Transverse colon (tissue), 3 donors: ENCODE data around the gene CACNA2D2.

Source experiments
- EP300 ChIP-seq: sonication (generic); formaldehyde crosslinking; IDR thresholded peaks from one replicate; pipeline ENCODE4 v1.6.1; 2017; ENCODE audit warnings: antibody characterized with exemption, low read depth
- TF ChIP-seq, protein P1 (sequence below), 5 experiments: fragments of 200-600 bp in 3 of 5; fragments of 450-650 bp in 2 of 5; sonication (generic) in 3 of 5; IDR thresholded peaks; 1 replicate in 2 of 5; 2 replicates in 3 of 5; pipeline ENCODE4 v1.5.1; 2016 to 2017; ENCODE audit warnings: antibody characterized with exemption in 5 of 5, inconsistent platforms in 3 of 5, mild to moderate bottlenecking in 2 of 5, moderate library complexity in 1 of 5

DNA sequence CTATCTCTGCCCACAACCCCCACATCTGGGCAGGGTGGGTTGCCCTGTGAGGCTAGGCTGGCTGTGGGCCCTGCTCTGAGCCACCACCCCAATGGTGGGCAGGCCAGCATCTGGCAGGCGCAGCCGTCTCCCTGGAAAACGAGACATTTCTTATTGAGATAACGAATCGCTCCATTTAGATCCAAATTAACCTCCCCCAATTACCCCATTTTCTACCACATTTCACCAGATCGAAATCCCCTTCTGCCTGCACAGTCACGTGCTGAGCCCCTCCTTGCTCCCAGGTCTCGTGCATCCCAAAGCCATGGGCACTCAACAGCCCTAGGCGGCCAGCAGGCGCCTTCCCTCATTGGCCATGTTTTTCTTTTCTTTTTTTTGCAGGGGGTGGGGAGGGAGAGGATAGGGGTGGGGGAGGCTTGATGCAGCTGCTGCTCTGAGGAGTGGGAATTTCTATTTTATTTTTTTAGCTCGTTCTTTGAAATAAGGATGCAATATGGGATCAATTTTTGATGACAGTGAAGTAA lies 91.1 kb downstream of the CACNA2D2 start:
- TF ChIP-seq, protein P1, sequence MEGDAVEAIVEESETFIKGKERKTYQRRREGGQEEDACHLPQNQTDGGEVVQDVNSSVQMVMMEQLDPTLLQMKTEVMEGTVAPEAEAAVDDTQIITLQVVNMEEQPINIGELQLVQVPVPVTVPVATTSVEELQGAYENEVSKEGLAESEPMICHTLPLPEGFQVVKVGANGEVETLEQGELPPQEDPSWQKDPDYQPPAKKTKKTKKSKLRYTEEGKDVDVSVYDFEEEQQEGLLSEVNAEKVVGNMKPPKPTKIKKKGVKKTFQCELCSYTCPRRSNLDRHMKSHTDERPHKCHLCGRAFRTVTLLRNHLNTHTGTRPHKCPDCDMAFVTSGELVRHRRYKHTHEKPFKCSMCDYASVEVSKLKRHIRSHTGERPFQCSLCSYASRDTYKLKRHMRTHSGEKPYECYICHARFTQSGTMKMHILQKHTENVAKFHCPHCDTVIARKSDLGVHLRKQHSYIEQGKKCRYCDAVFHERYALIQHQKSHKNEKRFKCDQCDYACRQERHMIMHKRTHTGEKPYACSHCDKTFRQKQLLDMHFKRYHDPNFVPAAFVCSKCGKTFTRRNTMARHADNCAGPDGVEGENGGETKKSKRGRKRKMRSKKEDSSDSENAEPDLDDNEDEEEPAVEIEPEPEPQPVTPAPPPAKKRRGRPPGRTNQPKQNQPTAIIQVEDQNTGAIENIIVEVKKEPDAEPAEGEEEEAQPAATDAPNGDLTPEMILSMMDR (IDR thresholded peaks at IDR 0.05), result no peak
- no peak for TF ChIP-seq EP300
